NK-92 treated with Interleukin-12 subunit alpha and Interleukin-12 subunit beta, amount 100 ng/mL, for 24 hours (cell line): ENCODE data around the gene CCDC8.
"Not testable (repeated sequence)": the region's sequence is repeated elsewhere in the genome, so short reads cannot be mapped to it uniquely, and the experiment has no call there.

Source experiments
- DNase-seq: peaks from one replicate; lab custom pipeline; 2025; lab: John Stamatoyannopoulos, UW

Gene CCDC8

GRCh38 chr19:46404753-46405468, 8.5 kb downstream of the CCDC8 start:
- DNase-seq = no peak

GRCh38 chr19:46404055-46404752, 9.2 kb downstream of the CCDC8 start:
- no peak for DNase-seq

- no peak for DNase-seq
Measured at GRCh38 chr19:46402725-46403124, 10.6 kb downstream of the CCDC8 start.

- not testable (repeated sequence) for DNase-seq
Measured at GRCh38 chr19:46397801-46398479, 15.4 kb downstream of the CCDC8 start.

- no peak for DNase-seq
Measured at GRCh38 chr19:46394402-46394797, 19.0 kb downstream of the CCDC8 start.

- DNase-seq = no peak
Measured at GRCh38 chr19:46393456-46394401, 19.6 kb downstream of the CCDC8 start.

GRCh38 chr19:46392837-46393236, 20.5 kb downstream of the CCDC8 start:
- DNase-seq = no peak

- no peak for DNase-seq
Measured at GRCh38 chr19:46392252-46392801, 21.0 kb downstream of the CCDC8 start.

GRCh38 chr19:46391296-46392251, 21.8 kb downstream of the CCDC8 start:
- DNase-seq = no peak

- no peak for DNase-seq
Measured at GRCh38 chr19:46390866-46391265, 22.5 kb downstream of the CCDC8 start.

- no peak for DNase-seq
Measured at GRCh38 chr19:46390121-46390858, 23.1 kb downstream of the CCDC8 start.

- DNase-seq = no peak
Measured at GRCh38 chr19:46388311-46389095, 24.9 kb downstream of the CCDC8 start.

- DNase-seq = no peak
Measured at GRCh38 chr19:46387713-46388130, 25.6 kb downstream of the CCDC8 start.

- DNase-seq = no peak
Measured at GRCh38 chr19:46386996-46387712, 26.2 kb downstream of the CCDC8 start.

- DNase-seq = no peak
Measured at GRCh38 chr19:46386151-46386550, 27.2 kb downstream of the CCDC8 start.

GRCh38 chr19:46385636-46386035, 27.7 kb downstream of the CCDC8 start:
- no peak for DNase-seq

GRCh38 chr19:46384396-46384795, 29.0 kb downstream of the CCDC8 start:
- no peak for DNase-seq

- no peak for DNase-seq
Measured at GRCh38 chr19:46383846-46384245, 29.5 kb downstream of the CCDC8 start.
